GM18858 (cell line): ENCODE measurements around the gene MBL2.

ENCODE experiments used
- ATAC-seq: cut with Tn5 transposase; IDR thresholded peaks from one replicate; pipeline ENCODE4 v1.9.1; 2021; ENCODE audit not compliant: unreplicated experiment

The MBL2 gene

DNA sequence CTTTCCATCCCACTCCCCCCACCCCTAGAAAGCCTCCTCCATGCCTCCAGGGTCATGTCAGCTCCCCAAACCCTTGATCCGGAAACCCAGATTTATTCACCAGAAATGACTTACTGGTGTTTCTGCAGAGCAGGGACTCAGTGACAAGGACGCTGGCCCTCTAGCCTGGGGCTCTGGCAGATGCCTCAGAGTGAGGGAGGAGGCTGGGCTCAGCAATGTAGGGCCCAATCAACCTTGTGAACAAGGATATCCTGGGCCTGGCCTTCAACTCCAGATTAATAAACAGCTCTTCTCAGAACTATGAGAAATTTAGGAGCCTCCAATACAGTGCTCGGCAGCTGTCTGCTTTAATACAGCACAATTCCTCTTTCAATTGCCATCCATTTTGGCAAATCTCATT is at the start of gene MBL2:
Gene MBL2, minus strand, starts transcription at position 162 of the 400 bp plus-strand sequence. CDS start 1,149 bp downstream, outside the sequence.
- no peak for ATAC-seq

DNA sequence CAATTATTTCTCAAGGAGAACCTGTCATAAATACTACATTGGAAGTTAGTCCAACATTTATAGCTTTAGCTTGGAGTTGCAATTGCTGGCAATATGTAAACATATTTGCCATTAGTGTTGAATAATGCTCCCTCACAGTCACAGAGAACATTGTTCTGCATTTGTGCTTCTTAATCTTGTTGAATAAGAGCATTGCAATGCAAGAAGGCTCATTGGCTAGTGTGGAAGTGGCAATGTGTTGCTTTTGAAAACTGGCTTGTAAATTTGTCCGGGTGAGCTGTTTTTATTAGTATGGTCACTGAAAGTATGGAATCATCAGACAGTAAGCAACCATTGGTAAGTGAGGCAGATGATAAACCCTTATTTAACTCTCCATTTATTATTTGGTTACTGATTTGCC is 47.7 kb upstream of the MBL2 start:
- no peak for ATAC-seq

DNA sequence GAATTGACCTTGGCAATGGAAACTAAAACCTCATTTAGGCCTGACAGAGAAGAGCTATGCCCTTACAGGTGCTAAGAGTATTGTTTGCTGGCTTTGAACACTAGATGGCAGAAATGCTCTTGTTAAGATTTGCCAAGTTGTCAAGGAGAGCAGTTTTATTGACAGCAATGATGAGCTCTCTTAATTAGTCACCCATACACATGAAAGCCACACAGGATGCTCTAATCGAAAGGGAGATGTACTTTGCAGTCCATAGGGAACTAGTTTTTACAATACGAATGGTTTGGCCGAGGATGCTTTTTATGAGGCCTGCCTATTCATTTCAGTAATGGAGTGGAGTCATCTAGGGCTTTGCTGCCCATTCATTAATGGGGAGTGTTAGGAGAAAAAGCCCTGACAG is 45.4 kb upstream of the MBL2 start:
- peak; percentile 90 for ATAC-seq

DNA sequence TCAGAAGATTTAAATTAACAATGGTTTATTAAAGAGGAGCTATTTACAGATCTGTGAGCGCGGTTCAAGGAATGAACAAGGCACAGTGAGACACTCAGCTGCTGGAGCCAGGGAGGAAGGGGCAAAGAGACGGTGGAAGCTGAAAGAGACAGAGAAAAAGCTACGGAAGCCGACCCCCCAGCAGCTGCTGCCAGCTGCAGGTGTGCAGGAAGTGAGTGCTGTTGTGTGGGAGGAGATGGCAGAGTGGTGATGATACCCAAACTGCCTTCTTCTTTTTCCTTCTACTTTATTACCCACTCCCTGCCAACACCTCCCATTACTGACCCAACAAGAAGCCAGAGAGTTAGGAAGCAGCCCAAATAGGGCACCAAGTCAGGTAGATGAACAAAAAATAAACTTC is 41.9 kb upstream of the MBL2 start:
- ATAC-seq: peak; percentile 35

DNA sequence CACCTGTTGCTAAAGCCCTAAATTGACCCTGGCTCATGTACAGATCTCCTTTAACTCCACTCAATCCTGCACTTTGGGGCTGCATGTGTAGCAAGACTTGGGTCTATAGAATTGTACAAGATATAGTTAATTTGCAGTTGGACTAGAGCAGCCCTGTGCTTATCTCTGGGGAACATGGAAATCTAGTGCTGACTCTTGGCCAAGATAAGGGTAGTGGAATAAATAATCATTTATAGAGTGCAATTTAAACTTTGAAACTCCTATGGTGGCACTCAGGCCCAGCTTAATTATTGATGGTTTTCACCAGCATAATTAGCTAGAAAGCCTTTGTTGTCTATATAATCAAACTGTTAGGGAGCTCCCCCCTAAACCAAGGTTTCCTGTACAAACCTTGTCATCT is 39.2 kb upstream of the MBL2 start:
- no peak for ATAC-seq

DNA sequence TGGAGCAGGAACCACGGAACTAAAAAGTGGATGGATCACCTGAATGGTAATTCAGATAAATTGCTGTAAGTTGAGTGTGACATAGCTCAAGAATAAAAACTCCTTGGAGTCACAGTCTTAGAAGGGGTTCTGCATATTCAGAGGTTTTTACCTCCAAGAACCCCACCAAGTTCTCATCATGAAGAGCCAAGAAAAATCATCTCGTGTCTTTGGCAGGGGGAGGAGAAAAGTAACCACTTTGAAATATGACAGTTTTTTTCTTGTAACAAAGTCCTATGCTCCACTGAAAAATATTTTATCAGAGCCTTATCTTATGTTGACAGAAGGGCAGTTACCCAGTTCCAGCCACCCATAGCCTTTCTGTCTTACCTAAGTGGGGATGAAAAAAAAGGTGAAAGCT is 38.2 kb upstream of the MBL2 start:
- ATAC-seq: no peak

DNA sequence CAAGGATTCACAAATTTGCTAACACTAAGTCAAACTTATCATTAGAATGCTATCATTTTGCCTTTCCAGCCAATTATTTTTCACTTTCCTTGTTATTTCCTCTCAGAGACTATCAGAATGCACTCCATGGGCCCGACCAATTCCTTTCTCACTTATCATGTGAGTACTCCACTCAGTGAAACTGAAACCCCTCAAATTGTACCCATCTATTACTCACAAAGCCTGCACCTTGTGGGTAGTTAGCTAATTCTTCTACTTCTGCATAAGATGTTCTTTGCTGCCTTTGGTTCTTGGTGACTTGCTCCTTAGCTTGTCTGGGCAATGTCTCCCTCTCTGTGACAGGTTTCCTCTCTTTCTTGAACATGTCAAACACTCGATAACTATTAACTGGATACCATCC is 35.2 kb upstream of the MBL2 start:
- ATAC-seq: peak; percentile 59

DNA sequence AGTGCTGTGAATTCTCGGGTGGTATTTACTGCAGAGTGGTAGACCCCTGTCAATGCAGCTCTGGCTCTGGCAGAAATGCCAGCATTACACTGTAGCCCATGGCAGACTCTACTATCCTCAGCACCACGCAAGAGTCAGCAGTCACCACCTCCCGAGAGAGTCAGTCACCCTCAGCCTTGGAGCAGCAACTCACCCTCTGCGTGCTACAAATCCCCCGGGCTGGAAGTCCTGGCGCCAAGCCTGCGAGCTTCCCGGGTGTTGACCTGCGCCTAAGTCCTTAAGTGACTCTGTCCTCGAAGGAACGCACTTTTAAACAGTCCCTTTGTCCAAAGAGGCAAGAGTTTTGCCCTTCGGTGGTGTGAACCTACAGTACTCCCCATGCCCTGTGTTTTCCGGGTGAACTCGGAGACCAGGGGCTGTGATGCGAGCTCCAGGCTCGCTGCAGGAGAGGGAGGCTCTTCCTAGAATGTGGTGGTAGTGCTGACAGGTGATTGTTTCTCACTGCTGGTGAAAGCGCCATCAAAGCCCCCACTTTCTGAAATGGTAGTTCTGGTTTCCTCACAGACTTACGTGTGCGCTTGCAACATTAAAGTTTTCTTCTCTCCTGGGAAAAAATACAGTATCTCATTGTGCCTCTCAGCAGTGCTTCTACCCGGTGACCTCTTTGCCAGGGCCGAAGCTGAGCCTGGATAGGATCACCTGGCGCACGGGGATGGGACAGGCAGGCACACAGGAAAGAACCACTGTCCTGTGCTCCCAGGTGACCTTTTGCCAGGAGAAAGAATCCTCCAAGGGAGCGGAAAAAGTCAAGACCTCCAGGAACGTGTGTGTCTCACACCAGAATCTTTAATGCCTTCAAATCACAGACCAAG is 33.1 kb upstream of the MBL2 start:
- ATAC-seq: no peak

DNA sequence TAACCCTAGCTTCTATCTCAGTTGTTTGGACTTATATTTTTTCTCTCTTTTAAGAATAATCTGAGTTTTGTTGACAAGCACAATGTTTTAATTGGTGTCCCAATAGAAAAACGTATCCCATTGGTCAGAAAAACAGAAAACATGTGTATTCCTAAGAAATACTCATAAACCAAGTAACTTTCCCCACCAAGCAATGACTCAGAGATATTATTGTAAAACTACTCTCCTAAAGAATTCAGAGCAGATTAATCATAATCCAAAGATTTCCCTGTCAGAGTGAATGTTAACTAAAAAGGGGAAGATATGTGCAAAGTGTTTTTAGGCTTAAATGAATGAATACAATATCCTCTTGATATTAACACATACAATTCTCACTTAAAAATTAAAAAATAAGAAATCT is 29.4 kb upstream of the MBL2 start:
- no peak for ATAC-seq

DNA sequence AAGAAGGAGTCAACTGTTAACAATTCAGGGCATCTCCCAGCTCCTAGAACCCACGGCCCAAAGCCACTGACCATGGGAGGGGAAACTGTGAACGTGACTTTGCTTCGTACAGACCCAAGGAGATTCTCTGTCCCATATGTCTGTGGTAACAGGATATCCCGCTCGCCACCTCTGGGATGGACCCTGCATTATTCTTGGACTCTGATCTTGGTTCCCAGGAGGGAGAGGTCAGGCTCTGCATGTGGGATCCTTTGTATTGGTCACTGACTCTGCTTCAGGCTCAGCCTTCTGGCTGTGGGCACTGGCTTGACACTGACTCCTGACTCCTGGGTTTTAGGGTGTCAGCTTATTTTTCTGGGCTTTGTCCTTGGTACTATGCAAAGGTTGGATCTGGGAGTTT is 13.5 kb upstream of the MBL2 start:
- ATAC-seq: no peak

DNA sequence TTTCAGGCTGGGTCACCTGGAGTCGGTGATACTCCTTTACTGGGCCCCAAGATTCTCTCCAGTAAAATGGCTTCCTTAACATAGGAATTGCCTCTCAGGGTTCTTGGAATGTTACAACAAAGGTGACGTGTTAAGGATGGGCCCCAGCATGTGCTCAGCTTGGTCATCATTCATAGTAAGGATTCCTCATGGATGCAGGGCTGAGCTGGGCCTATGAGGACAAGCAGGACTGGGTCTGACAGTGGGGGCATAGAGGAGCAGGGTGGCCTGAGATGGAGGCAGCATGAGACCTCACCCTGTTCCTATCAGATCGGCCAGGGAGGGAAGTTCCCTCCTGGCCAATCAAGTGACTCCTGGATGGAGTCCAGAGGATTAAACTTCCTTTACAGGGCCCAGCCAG is 12.8 kb upstream of the MBL2 start:
- ATAC-seq: no peak

DNA sequence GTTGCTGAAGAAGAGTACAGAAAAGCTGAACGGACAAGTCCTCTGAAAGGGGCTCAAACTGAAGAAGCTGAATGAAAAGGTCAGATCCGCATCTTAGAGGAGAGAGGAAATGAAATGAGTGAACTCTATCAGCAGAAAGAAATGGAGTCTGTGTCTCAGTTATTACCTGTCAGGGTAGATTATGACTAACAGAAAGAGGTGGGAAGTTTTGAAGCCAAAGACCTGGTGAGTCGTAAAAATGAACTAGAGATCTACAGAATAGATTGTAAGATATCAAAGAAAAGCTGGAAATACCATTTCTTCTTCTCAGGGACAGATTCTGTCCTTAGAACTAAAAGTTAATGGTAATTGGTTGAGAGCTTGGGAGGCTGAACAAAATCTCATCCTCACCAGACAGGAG is 11.1 kb upstream of the MBL2 start:
- ATAC-seq: no peak

DNA sequence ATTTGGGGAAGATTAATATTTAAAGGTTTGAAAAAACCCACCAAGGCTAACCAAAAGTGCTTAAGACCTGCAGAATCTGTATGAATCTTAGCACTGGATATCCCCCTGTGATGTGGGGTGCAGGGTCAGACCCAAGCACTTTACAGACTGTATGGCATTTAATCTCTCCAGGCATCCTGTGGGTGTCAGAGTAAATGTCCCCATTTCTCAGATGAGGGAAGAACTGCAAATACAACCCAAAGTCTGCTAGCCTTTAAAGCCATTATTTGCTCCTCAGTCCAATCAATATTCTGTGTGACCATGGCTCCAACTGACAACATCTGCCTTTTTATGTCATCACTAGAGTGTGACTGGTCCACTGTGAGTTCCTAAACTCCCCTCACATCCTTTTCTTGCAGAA is 10.0 kb upstream of the MBL2 start:
- ATAC-seq: no peak

DNA sequence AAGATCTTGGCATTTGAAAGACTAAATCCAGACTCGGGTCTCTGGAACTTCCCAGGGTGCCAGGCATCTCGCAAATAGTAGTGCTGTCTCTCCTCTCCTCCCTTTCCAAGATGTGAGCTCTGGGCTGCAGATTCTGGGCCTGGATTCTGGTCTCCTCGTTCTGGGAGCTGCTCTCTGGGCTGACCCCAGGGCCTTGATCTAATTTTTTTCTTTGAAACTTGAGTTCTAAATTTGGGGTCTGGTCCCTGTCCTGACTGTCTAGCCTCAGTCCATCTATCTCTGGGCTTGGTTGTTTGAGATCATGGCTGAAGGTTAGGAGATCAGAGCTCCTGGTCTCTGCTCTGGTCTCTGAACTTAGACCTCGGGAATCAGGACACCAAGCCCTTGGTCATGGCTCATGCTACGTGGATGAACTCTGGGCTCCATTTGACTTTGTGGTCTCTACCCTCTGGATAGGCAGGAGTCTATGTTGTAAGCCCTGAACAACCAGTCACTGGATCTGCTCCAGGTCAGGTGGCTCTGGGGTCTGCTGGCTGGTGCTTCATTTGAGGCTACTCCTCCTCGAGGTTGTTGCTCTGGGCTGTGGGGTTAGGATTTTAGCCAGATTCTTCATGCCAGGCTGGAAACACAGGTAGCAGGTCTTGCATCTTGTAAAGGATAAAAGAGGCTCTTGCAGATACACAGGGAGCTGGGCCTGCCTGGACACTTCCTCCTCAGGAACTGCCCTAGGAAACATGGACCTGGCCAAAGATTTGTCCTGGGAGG is 8.0 kb upstream of the MBL2 start:
- ATAC-seq: no peak

DNA sequence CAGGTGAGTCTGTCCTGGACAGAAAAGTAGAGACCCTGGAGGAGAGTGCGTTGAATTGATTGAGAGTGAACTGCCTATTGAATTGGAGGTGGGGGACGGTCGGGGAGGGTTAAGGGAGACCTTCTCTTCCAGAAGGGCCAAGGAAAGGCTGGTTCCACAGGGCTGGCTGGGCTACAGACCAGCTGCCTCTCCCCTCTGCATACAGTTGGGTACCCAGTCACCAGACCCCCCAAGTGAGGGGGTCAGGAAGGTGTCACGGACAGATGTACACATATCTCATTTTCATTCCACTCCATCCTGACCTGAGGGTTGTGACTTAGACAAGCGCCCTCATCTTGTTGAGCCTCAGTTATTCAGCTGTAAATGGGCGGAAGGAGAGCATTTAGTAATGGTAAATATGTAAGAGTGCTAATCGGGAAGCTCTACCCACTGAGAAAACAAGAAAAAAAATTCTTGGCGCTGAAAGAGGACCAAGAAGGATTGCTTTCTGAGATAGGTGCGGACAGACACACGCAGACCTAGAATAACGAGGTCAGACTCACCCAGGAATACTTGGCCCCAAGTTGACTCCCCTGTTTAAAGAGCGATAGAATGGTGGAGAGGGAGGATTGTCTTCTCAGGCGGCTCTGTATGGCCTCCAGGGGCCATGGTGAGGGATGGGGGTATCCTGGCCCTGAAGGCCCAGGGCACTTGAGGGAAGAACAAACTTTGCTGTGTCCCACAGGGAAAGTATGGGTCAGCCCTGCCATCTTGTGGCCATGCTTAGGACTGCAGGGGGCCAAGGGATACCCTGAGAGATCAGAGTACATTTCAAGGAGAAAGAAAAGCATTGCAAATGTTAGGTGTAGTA is 7.2 kb upstream of the MBL2 start:
- ATAC-seq: peak; percentile 90

DNA sequence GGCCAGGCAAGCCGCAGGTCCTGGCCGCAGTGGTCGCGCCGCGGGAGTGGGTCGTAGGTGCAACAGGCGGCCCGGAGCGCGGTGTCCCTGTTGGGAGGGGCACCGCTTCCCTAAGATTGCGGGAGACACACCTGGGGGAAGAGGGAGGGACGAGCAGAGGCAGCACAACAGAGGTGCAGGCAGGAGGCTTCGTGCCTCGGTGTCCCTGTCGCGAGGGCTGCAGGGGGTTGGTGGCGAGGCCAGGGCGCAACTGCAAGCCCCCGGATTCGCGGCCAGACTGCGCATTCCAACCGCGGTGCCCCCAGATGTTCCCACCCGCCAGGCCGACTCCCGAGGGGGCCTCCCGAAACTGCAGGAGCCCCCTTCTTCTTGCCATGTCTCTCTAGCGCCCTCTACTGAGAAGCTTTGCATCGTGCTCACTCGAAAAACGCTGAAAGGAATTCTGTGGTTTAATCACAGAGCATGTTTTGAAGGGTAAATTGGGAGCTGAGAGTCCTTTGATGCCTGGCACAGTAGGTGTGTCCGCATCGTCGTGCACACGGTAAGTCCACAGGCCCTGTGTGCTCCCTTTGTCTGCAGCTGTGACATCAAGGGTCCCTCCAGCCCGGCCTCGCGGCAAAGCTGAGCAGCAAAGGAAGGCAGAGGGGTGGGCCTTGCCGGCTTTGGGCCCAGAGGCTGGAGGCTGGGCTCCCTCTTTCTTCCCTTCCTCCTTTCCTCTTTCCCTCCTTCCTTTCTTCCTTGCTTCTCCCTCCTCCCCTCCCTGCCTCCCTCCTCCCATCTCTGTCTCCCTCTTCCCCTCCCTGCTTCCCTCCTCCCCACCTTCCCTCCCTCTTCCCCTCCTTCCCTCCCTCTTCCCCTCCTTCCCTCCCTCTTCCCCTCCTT is 6.2 kb upstream of the MBL2 start:
- ATAC-seq: no peak

DNA sequence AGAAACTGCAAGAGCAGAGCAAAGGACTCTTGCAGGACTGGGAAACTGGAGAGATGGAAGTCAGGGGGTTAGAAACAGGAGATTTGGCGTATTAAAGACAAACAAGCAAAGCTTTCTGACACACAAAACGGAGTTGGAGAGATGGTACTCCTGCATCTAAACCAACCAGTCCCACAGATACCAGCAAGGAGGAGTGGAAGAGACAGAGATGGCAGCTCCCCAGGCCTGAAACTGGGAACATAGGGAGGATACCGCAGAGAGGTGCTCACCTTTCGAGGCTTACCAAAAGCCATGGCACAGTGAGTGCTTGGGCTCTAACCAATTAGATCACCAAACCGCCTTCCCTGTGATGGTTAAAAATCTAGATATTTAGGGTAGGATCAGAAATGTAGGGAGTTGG is 4.8 kb upstream of the MBL2 start:
- ATAC-seq: no peak

DNA sequence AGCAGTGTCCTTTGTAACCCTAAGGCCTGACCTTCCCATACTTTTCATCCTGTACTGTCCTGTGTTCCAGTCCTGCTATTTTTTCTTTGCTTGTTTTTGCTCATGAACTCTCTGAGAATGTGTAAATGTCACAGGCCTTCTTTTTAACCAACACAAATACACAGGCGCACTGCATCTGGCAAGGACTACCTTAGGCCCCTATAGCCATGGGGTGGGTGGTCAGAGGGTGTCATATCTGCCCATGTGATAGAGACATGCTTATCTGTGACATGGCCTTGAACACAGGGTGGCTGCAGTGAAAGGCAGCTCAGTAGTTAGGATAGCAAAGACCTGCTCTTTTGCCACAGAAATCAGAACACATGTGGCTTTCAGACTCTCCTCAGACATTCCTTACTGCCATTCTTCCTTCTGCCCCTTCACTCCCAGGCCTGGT is 3.9 kb upstream of the MBL2 start:
- ATAC-seq: no peak

DNA sequence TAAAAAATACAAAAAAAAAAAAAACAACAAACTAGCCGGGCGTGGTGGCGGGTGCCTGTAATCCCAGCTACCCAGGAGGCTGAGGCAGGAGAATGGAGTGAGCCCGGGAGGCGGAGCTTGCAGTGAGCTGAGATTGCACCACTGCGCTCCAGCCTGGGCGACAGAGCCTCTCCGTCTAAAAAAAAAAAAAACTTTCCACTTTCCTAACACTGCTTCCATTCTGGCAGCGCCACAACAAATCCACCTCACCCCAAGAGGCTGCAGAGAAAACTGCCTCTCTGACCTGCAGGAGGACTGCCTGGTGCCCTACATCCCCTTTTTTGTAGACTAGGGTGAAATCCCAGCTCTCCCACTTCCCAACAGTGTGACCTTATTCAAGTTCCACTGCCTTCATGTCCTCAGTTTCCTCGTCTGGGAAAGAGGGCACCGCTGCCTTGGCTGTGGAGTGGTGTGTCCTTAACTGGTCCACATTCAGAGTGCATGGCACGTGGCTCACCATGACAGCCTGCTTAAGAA is 2.6 kb upstream of the MBL2 start:
- no peak for ATAC-seq

DNA sequence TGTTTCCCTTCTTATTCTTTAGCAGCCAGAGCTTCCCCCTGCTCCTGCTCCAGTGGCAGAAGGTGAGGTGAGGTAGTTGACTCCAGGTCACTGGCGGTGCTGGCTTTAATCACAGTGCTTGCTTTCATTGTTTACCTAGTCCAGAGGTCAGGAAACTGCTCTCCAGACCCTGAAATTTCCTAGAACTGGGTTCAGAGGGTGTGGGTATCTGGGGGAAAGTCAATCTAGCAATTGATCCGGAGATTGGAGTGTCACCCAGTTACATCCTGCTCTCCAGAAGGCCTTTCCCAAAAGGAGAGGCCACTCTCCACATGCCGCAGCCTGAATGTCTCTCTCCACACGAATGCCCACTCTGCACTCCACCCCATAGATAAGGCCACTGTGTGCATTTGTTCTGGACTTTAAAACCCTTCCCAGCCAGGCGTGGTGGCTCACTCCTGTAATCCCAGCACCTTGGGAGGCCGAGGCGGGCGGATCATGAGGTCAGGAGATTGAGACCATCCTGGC is 2.1 kb upstream of the MBL2 start:
- ATAC-seq: no peak
